Measurements from ENCODE around the gene RIN3.

DNA sequence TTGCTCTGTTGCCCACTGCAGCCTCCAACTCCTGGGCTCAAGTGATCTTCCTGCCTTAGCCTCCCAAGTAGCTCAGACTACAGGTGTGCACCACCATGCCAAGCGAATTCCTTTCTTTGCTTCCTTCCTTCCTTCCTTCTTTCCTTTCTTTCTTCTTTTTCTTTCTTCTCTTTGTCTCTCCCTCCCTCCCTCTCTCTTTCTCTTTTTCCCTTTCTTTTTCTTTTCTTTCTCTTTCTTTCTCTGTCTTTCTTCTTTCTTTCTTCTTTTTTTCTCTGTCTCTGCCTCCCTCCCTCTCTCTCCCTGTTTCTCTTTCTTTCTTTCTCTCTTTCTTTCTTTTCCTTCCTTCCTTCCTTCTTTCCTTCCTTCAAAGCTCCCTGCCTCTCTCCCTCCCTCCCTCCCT lies 182.0 kb downstream of the RIN3 start:
- TF ChIP-seq, protein P1, sequence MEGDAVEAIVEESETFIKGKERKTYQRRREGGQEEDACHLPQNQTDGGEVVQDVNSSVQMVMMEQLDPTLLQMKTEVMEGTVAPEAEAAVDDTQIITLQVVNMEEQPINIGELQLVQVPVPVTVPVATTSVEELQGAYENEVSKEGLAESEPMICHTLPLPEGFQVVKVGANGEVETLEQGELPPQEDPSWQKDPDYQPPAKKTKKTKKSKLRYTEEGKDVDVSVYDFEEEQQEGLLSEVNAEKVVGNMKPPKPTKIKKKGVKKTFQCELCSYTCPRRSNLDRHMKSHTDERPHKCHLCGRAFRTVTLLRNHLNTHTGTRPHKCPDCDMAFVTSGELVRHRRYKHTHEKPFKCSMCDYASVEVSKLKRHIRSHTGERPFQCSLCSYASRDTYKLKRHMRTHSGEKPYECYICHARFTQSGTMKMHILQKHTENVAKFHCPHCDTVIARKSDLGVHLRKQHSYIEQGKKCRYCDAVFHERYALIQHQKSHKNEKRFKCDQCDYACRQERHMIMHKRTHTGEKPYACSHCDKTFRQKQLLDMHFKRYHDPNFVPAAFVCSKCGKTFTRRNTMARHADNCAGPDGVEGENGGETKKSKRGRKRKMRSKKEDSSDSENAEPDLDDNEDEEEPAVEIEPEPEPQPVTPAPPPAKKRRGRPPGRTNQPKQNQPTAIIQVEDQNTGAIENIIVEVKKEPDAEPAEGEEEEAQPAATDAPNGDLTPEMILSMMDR (IDR thresholded peaks at IDR 0.05; ENCODE audit: low read length), result no peak
- TF ChIP-seq EZH2 (optimal IDR thresholded peaks at IDR 0.05; ENCODE audit: low read depth, low read length), result no peak
